ENCODE results near the gene BPGM.
"Not testable (repeated sequence)": the region's sequence is repeated elsewhere in the genome, so short reads cannot be mapped to it uniquely, and the experiment has no call there.

Gene BPGM

GRCh38 chr7:134632937-134633540 lies 13.6 kb upstream of the BPGM start:
- DNase-seq, result peak; percentile 2

- DNase-seq, result no peak
These were observed 10.6 kb upstream of the BPGM start for GRCh38 chr7:134636008-134636449.

GRCh38 chr7:134637441-134637840 lies 9.2 kb upstream of the BPGM start:
- no peak for DNase-seq

GRCh38 chr7:134637934-134638719 lies 8.5 kb upstream of the BPGM start:
- DNase-seq, result no peak

- DNase-seq, result no peak
These were observed 7.6 kb upstream of the BPGM start for GRCh38 chr7:134639061-134639460.

GRCh38 chr7:134639683-134640279 lies 6.9 kb upstream of the BPGM start:
- DNase-seq, result no peak

- no peak for DNase-seq
These were observed 5.6 kb upstream of the BPGM start for GRCh38 chr7:134640842-134641715.

- not testable (repeated sequence) for DNase-seq
These were observed 4.7 kb upstream of the BPGM start for GRCh38 chr7:134641981-134642380.

- DNase-seq, result no peak
These were observed 3.5 kb upstream of the BPGM start for GRCh38 chr7:134643131-134643530.

GRCh38 chr7:134645478-134645877 lies 1.2 kb upstream of the BPGM start:
- DNase-seq, result no peak

GRCh38 chr7:134645935-134646334 lies 718 bp upstream of the BPGM start:
- no peak for DNase-seq

- no peak for DNase-seq
These were observed 1.8 kb downstream of the BPGM start for GRCh38 chr7:134648456-134648855.

- DNase-seq, result no peak
These were observed 2.6 kb downstream of the BPGM start for GRCh38 chr7:134649226-134649775.

- no peak for DNase-seq
These were observed 5.3 kb downstream of the BPGM start for GRCh38 chr7:134651991-134652390.

- DNase-seq, result no peak
These were observed 7.6 kb downstream of the BPGM start for GRCh38 chr7:134654104-134654775.

GRCh38 chr7:134657526-134657925 lies 10.9 kb downstream of the BPGM start:
- DNase-seq, result no peak

GRCh38 chr7:134660242-134660785 lies 13.7 kb downstream of the BPGM start:
- DNase-seq, result no peak

- DNase-seq, result no peak
These were observed 14.3 kb downstream of the BPGM start for GRCh38 chr7:134660961-134661376.

GRCh38 chr7:134662166-134662870 lies 15.7 kb downstream of the BPGM start:
- no peak for DNase-seq

GRCh38 chr7:134662871-134663205 lies 16.2 kb downstream of the BPGM start:
- DNase-seq, result no peak

- not testable (repeated sequence) for DNase-seq
These were observed 18.4 kb downstream of the BPGM start for GRCh38 chr7:134665045-134665444.
